Measurements from ENCODE around the gene B4GALT2.

Gene B4GALT2

GRCh38 chr1:43946236-43947060 is 32.6 kb upstream of the B4GALT2 start, which contains the start of gene IPO13:
TSS of gene IPO13 (plus strand) at chr1:43946950. CDS start at chr1:43947601, 651 bp downstream.
- peak; percentile 86 to 87 for DNase-seq (ENCODE audit: low read depth in 2 of 2)

GRCh38 chr1:43947061-43947873 is 31.7 kb upstream of the B4GALT2 start:
- DNase-seq (ENCODE audit: low read depth in 2 of 2) = no peak

- DNase-seq (ENCODE audit: low read depth in 2 of 2) = no peak
Observed at GRCh38 chr1:43947874-43948437, 31.1 kb upstream of the B4GALT2 start.

GRCh38 chr1:43949678-43950077 is 29.3 kb upstream of the B4GALT2 start:
- DNase-seq (ENCODE audit: low read depth in 2 of 2) = no peak

- no peak for DNase-seq (ENCODE audit: low read depth in 2 of 2)
Observed at GRCh38 chr1:43951021-43951985, 27.7 kb upstream of the B4GALT2 start.

- no peak for DNase-seq (ENCODE audit: low read depth in 2 of 2)
Observed at GRCh38 chr1:43952731-43953346, 26.2 kb upstream of the B4GALT2 start.

- no peak for DNase-seq (ENCODE audit: low read depth in 2 of 2)
Observed at GRCh38 chr1:43953361-43953760, 25.6 kb upstream of the B4GALT2 start.

GRCh38 chr1:43954036-43954435 is 25.0 kb upstream of the B4GALT2 start:
- no peak for DNase-seq (ENCODE audit: low read depth in 2 of 2)

- DNase-seq (ENCODE audit: low read depth in 2 of 2) = no peak
Observed at GRCh38 chr1:43956234-43956633, 22.8 kb upstream of the B4GALT2 start.

GRCh38 chr1:43957407-43958040 is 21.5 kb upstream of the B4GALT2 start:
- no peak for DNase-seq (ENCODE audit: low read depth in 2 of 2)

- no peak for DNase-seq (ENCODE audit: low read depth in 2 of 2)
Observed at GRCh38 chr1:43958351-43959255, 20.4 kb upstream of the B4GALT2 start.

- DNase-seq (ENCODE audit: low read depth in 2 of 2) = no peak
Observed at GRCh38 chr1:43960798-43961197, 18.2 kb upstream of the B4GALT2 start.

- no peak for DNase-seq (ENCODE audit: low read depth in 2 of 2)
Observed at GRCh38 chr1:43961692-43962091, 17.3 kb upstream of the B4GALT2 start.

- DNase-seq (ENCODE audit: low read depth in 2 of 2) = no peak
Observed at GRCh38 chr1:43962324-43962723, 16.7 kb upstream of the B4GALT2 start.

GRCh38 chr1:43963006-43963405 is 16.0 kb upstream of the B4GALT2 start:
- no peak for DNase-seq (ENCODE audit: low read depth in 2 of 2)

GRCh38 chr1:43963890-43964289 is 15.1 kb upstream of the B4GALT2 start:
- no peak for DNase-seq (ENCODE audit: low read depth in 2 of 2)

GRCh38 chr1:43965316-43965715 is 13.7 kb upstream of the B4GALT2 start:
- no peak for DNase-seq (ENCODE audit: low read depth in 2 of 2)

- no peak for DNase-seq (ENCODE audit: low read depth in 2 of 2)
Observed at GRCh38 chr1:43968348-43968948, 10.6 kb upstream of the B4GALT2 start.

GRCh38 chr1:43969416-43969745 is 9.6 kb upstream of the B4GALT2 start:
- DNase-seq (ENCODE audit: low read depth in 2 of 2) = no peak
